GM18526 (cell line): Measurements from ENCODE around the gene HTR1E.

Experiments
- POLR2A ChIP-seq: IDR thresholded peaks from 3 replicates; pipeline ENCODE4 v1.6.1; 2011; ENCODE audit not compliant: insufficient read length; ENCODE audit errors: extremely low read depth

Gene HTR1E

GRCh38 chr6:86937219-86938079, at the start of gene HTR1E:
Gene HTR1E, plus strand, starts transcription at chr6:86937528. Its CDS starts 77,807 bp downstream, at chr6:87015335.
- no peak for TF ChIP-seq POLR2A

GRCh38 chr6:86888301-86888700, 49.0 kb upstream of the HTR1E start:
- TF ChIP-seq POLR2A = no peak

- no peak for TF ChIP-seq POLR2A
These were observed 23.5 kb upstream of the HTR1E start for GRCh38 chr6:86913795-86914194.

GRCh38 chr6:86916393-86916792, 20.9 kb upstream of the HTR1E start:
- TF ChIP-seq POLR2A = no peak

- TF ChIP-seq POLR2A = no peak
These were observed 3.0 kb upstream of the HTR1E start for GRCh38 chr6:86934365-86934764.

- TF ChIP-seq POLR2A = no peak
These were observed 502 bp upstream of the HTR1E start for GRCh38 chr6:86936834-86937218.

GRCh38 chr6:86938814-86939213, 1.5 kb downstream of the HTR1E start:
- no peak for TF ChIP-seq POLR2A

GRCh38 chr6:86941461-86941860, 4.1 kb downstream of the HTR1E start:
- TF ChIP-seq POLR2A = no peak

GRCh38 chr6:86942769-86943516, 5.6 kb downstream of the HTR1E start:
- TF ChIP-seq POLR2A = no peak

- no peak for TF ChIP-seq POLR2A
These were observed 6.6 kb downstream of the HTR1E start for GRCh38 chr6:86943819-86944407.

- TF ChIP-seq POLR2A = no peak
These were observed 12.4 kb downstream of the HTR1E start for GRCh38 chr6:86949771-86950170.

- TF ChIP-seq POLR2A = no peak
These were observed 15.7 kb downstream of the HTR1E start for GRCh38 chr6:86952991-86953390.

- TF ChIP-seq POLR2A = no peak
These were observed 22.3 kb downstream of the HTR1E start for GRCh38 chr6:86959656-86960055.

GRCh38 chr6:86961455-86962200, 24.3 kb downstream of the HTR1E start:
- no peak for TF ChIP-seq POLR2A

GRCh38 chr6:86963352-86963751, 26.0 kb downstream of the HTR1E start:
- TF ChIP-seq POLR2A = no peak
